ENCODE measurements around the gene ADAM11. TPM values are rescaled to one million over a fixed set of nuclear protein-coding genes. Genes with fewer than 3 reads are reported as not detected.

ADAM11 gene
- polyA plus RNA-seq, 1 donor (not counting 4 experiments of a cell fraction or from before 2014, with no cell fraction given): 0.03 TPM

DNA sequence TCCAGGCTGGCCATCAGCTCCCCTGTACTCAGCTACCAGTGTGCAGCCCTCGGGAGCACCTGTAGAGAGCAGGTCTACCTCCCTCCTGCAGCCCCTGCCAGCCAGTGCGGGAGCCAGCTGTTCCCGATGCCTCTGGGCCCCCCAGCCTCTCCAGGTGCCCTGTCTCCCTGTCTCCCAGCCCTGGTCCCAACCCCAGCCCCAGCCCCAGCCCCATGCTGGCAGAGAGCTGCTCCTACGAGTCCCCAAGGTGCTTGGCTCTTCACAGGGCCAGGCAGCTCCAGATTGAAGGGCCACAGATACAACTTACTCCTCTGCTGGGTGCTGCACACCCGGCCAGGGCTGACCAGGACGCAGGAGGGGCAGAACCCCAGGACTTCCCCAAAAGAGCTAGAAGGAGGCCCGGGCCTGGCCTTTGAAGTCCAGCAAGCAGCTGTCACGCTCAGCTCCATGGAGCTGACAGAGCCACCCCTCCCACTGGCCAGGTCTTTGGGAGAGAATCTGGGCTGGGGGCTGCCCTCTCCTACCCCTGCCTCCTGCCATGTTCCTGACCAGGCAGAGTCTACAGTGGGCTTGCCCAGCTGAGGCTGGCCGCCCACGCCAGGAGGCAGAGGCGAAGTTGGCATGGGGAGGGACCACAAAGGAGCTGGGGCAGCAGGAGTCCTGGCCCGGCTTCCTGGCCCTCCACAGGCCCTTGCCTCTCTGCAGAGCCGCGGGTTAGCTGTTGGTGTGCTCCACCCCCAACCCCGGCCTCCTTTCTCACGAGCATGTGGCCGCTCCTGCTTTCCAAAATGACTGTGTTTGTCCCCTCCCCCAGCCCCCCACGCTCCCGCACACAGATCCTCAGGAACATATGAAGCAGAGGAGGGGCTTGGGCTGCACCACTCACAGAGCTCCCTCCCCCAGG is 9.5 kb upstream of the ADAM11 start:
- no peak for TF ChIP-seq EZH2 (IDR thresholded peaks at IDR 0.05; ENCODE audit: low read length)
- TF ChIP-seq, protein P1, sequence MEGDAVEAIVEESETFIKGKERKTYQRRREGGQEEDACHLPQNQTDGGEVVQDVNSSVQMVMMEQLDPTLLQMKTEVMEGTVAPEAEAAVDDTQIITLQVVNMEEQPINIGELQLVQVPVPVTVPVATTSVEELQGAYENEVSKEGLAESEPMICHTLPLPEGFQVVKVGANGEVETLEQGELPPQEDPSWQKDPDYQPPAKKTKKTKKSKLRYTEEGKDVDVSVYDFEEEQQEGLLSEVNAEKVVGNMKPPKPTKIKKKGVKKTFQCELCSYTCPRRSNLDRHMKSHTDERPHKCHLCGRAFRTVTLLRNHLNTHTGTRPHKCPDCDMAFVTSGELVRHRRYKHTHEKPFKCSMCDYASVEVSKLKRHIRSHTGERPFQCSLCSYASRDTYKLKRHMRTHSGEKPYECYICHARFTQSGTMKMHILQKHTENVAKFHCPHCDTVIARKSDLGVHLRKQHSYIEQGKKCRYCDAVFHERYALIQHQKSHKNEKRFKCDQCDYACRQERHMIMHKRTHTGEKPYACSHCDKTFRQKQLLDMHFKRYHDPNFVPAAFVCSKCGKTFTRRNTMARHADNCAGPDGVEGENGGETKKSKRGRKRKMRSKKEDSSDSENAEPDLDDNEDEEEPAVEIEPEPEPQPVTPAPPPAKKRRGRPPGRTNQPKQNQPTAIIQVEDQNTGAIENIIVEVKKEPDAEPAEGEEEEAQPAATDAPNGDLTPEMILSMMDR (optimal IDR thresholded peaks at IDR 0.05 in 1 of 3, IDR thresholded peaks at IDR 0.05 in 1 of 3, conservative IDR thresholded peaks at IDR 0.05 in 1 of 3; ENCODE audit: extremely low read depth in 1 of 3, insufficient read depth in 2 of 3, low read length in 3 of 3): no peak
- peaks cover 3 to 12% of the 10 kb centered on the region in 2 experiments for H3K36me3 ChIP-seq (ENCODE audit: control insufficient read depth in 2 of 2, extremely low read depth in 1 of 2, insufficient read depth in 2 of 2, low read length in 2 of 2)
- no peak for DNase-seq (ENCODE audit: low read depth, low spot score)
- no peak overlapping the region for H3K9ac ChIP-seq (ENCODE audit: control insufficient read depth, extremely low read depth, insufficient read depth, low read length)
- no peaks in the 10 kb centered on the region for H3K9me3 ChIP-seq (ENCODE audit: control insufficient read depth, low read depth, low read length)
- H3K4me3 ChIP-seq (ENCODE audit: control insufficient read depth in 2 of 3, extremely low read depth in 1 of 3, insufficient read depth in 2 of 3, low read depth in 1 of 3, low read length in 3 of 3): no peak overlapping the region
- H2AFZ ChIP-seq (ENCODE audit: control insufficient read depth, low read length): no peak overlapping the region
- H3K4me2 ChIP-seq (ENCODE audit: control insufficient read depth, extremely low read depth, insufficient read depth, low read depth, low read length): no peak overlapping the region
- no peaks in the 10 kb centered on the region for H4K20me1 ChIP-seq (ENCODE audit: control insufficient read depth, extremely low read depth, insufficient read depth, low read length)
- no peaks in the 10 kb centered on the region for H3K79me2 ChIP-seq (ENCODE audit: control insufficient read depth, insufficient read depth, low read length)
- FAIRE-seq: no peak
- dilution Hi-C loops (cut with MboI; ENCODE audit: extremely low pct_ligation_motif_present, low sequenced_read_pairs): no loop called here
- no peak overlapping the region for H3K27ac ChIP-seq (ENCODE audit: control insufficient read depth, insufficient read depth, low read length)
- no peaks in the 10 kb centered on the region for H3K4me1 ChIP-seq (ENCODE audit: control insufficient read depth, extremely low read depth, insufficient read depth, low read length)
- H3K9me1 ChIP-seq (ENCODE audit: control insufficient read depth, extremely low read depth, insufficient read depth, low read length): no peaks in the 10 kb centered on the region
- H3K27me3 ChIP-seq (ENCODE audit: control insufficient read depth, extremely low read depth, insufficient read depth, low read length): no peaks in the 10 kb centered on the region

DNA sequence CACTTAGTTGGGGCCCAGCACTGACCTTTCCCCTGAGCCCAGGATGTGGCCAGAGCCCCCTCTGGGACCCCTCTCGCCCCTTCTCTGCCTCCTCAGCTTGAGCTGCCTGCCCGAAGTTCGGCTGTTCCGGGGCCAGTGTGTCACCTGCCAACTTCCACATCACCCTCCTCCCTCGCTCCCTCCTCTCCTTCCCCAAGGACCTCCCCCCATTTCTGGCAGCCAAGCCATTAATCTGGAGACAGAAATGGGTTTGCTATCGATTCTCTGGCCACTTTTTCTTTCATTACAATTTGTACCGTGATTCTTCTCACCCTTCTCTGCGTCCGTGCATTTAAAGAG is 8.8 kb upstream of the ADAM11 start:
- Histone ChIP-seq H3K9me1 (ENCODE audit: control insufficient read depth, extremely low read depth, insufficient read depth, low read length) (no peaks in the 10 kb centered on the region), H3K9ac (ENCODE audit: control insufficient read depth, extremely low read depth, insufficient read depth, low read length) (no peak overlapping the region), H3K79me2 (ENCODE audit: control insufficient read depth, insufficient read depth, low read length) (no peaks in the 10 kb centered on the region), H2AFZ (ENCODE audit: control insufficient read depth, low read length) (no peak overlapping the region), H3K9me3 (ENCODE audit: control insufficient read depth, low read depth, low read length) (no peaks in the 10 kb centered on the region), H3K4me3 (ENCODE audit: control insufficient read depth in 2 of 3, extremely low read depth in 1 of 3, insufficient read depth in 2 of 3, low read depth in 1 of 3, low read length in 3 of 3) (no peak overlapping the region), H3K27me3 (ENCODE audit: control insufficient read depth, extremely low read depth, insufficient read depth, low read length) (no peaks in the 10 kb centered on the region), H3K4me2 (ENCODE audit: control insufficient read depth, extremely low read depth, insufficient read depth, low read depth, low read length) (no peak overlapping the region), H3K4me1 (ENCODE audit: control insufficient read depth, extremely low read depth, insufficient read depth, low read length) (no peaks in the 10 kb centered on the region), H3K36me3 (ENCODE audit: control insufficient read depth in 2 of 2, extremely low read depth in 1 of 2, insufficient read depth in 2 of 2, low read length in 2 of 2) (peaks cover 3 to 12% of the 10 kb centered on the region in 2 experiments), H3K27ac (ENCODE audit: control insufficient read depth, insufficient read depth, low read length) (no peak overlapping the region), H4K20me1 (ENCODE audit: control insufficient read depth, extremely low read depth, insufficient read depth, low read length) (no peaks in the 10 kb centered on the region)
- dilution Hi-C loops (cut with MboI; ENCODE audit: extremely low pct_ligation_motif_present, low sequenced_read_pairs): no loop called here
- TF ChIP-seq, protein P1 (optimal IDR thresholded peaks at IDR 0.05 in 1 of 3, IDR thresholded peaks at IDR 0.05 in 1 of 3, conservative IDR thresholded peaks at IDR 0.05 in 1 of 3; ENCODE audit: extremely low read depth in 1 of 3, insufficient read depth in 2 of 3, low read length in 3 of 3): no peak
- TF ChIP-seq EZH2 (IDR thresholded peaks at IDR 0.05; ENCODE audit: low read length): no peak
- FAIRE-seq (no peak), DNase-seq (ENCODE audit: low read depth, low spot score) (no peak)
